GM18526 (cell line): ENCODE data around the gene NKD2.

Experiments used
- POLR2A ChIP-seq: IDR thresholded peaks from 3 replicates; pipeline ENCODE4 v1.6.1; 2011; ENCODE audit not compliant: insufficient read length; ENCODE audit errors: extremely low read depth

Gene NKD2

DNA sequence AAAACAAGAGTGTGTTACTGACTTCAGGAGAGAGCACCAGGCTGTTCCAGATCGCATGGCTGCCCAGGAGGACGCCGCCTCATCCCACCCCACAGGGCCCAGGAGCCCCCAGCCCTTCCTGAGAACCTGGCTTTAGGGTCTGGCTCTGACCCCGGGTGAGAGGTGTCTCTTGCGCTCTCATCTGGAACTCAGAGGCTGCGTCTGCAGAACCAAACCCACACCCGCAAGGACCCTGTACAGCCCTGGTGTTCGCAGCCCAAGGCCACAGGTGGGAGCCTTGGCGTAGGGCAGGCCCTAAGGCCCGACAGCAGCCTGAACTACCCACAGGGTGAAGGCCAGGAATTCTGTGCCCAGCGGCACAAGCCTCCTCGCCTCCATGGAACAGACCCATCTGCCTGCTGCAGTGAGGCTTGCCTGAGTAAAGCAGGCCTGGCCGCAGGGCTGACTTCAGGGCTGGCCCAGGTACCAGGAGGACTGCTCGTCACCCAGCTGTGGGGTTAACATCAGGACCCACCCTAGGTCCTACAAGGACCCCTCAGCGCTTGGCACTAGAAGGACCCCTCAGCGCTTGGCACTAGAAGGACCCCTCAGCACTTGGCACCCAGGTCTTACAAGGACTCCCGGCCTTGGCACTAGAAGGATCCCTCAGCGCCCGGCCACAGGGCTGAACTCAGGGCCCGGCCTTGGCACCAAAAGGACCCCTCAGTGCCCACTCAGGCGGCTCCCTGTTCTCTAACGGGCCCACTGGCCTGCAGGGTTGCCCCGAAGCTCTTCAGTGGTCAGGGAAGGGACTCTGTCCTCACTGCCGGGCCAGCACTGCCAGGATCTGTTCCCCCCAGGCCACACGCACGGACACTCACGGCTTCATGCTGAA lies 48.2 kb downstream of the NKD2 start:
- TF ChIP-seq POLR2A, result no peak

DNA sequence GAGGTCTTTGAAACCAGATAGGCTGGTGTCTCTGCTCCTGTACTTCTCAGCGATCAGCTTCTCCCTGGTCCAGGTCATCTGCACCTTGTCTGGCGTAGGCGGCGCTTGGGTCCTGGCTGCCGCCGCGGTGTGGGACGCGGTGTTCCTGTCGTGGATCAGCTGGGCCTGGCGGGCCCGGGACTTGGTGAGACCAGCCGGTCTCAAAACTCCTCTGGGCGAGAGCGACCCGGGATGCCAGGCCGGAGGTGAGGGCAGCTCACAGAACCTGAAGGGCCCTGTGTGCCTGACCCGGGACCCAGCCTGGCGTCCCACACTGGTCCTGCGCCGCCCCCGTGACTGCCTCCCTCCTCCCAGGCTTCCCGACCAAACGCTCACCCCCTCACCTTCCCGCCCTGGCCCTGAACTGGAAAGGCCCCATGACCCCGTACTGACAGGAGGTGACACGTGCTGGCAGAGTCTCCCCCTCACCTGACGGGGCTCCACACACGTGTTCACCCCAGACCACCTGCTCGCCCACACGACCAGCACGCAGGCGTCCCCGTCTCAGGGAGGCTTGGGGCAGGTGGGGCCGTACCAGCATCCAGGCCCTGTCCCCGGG lies 49.0 kb downstream of the NKD2 start:
- TF ChIP-seq POLR2A, result no peak

DNA sequence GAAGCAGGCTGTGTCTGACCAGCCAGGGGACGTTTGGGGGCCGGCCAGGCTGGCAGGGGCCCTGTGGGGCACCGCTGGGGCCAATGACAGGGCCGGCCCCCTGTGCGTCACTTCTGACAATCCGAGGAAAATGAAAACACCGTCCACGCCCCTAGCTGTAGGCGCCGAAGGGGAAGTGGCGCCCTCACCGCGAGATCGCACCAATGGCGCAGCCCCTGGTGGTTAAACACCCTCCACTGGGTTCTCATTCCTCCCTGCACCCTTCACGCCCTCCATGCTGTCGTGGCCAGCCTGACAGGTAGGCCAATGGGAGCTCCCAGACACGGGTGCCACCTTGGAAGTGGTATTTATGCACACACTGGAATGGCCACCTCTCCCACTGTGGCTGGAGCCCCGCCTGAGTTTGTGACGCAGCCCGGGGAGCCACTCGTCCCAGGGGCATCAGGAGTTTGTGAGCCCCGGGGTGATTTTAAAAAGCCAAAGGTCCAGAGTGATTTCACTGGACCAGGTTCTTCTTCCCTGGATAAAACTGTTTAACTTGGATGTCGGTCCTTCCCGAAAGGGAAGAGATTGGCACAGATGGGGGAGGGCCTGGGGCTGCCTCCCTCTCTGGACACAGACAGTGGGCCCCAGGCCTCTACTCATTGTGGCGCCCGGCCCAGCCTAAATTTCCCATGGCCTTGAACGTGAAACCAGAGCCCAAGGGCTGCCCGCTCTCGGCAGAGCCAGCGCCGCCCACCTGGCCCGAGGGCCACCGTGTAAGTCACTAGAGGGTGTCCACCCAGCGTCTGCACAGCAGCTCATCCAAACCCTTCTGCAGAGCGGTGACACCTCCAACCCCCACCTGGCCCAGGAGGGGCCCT lies 49.7 kb downstream of the NKD2 start:
- no peak for TF ChIP-seq POLR2A

DNA sequence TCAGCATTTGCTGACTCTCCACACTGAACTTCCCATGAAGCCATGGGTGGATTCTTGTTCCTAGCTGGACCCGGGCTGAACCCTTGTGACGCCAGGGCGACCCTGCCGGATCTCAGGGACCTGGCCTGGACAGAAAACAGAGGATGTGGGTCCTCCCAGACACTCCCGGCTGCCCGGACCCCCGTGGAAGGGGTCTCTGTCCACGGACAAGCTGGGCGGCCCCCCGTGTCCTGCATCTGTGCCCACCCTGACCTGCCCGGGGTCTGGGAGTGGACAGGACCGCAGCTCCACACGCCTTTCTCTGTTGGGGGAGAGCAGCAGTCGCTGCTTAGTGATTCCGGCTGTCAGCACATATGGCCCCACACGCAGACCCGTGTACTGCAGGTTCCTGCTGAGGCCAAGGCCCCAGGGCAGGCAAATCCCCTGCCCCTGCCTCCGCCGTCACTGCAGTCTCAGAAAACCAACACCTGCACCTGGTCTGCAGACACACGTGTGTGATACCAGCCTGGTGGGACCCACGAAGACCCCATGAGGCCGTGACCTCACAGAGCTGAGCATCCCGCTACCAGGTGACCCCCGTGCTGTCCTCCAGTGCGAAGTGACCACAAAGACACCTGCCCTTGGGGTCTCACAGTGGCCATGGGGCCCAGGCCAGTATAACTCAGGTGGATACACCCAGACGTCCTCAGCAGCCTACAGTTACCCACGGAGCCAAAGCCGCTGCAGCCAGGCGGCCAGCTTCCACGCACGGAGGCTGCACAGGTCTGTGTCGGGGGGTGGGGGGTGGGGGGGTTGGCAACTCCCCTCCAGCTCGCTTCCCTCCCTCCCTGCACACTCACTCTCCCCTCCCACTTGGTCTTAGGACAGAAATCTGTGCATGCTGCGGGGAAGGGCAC lies 50.6 kb downstream of the NKD2 start:
- no peak for TF ChIP-seq POLR2A

DNA sequence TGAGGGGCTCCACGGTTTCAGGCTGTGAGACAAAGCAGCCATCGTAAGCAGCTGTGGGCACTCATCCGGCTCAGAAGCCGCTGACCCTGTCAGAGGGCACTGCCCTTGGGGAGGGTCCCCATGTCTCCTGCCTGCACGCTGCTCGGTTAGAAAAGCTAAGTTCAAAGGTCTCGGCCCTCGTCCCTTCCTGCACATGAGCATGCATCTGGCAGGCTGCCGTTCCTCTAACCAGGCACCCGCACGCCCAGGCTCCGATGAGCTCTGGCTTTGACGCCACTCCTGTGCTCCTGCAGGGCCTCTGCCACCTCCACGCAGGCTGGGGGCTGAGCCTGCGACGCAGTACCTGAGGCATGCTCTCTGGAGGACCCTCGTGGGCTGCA lies 51.3 kb downstream of the NKD2 start:
- no peak for TF ChIP-seq POLR2A

DNA sequence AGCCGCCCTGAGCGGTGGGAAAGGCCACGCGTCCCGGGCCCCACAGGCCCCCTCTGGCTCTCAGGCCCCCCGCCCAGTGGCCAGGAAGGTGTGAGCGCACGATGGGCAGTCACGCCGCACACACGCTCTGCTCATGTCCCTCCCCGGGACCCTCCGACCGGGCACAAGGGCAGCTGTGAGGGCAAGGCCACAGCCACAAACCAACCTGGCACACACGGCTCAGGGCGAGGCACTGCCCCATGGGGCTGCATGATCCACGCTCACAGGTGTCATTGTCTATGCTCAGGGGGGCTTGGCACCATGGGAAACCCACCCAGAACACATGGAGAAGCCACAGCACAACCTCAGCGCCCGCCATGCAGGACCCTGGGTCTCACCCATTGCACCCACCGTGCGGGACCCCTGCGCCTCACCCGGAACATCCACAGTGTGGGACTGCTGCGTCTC lies 52.0 kb downstream of the NKD2 start:
- TF ChIP-seq POLR2A, result no peak

DNA sequence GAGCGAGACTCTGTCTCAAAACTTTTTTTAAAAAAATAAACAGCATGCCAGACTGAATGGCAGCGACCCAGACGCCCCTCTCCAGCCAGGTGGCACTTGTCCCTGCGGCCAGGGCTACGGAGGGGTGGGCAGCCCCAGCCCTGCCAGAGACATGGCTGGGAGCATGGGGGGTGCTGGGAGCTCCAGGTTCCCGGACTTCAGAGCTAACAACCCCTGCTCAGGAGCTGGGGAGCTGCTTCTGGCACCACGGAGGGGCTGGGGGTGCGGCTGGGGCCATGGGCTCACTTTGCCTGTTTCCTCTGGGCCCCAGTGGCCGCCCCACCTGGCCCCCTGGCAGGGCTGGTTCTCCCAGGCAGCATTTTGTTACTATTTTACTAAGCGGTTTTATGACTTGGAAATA lies 53.3 kb downstream of the NKD2 start:
- TF ChIP-seq POLR2A, result no peak

DNA sequence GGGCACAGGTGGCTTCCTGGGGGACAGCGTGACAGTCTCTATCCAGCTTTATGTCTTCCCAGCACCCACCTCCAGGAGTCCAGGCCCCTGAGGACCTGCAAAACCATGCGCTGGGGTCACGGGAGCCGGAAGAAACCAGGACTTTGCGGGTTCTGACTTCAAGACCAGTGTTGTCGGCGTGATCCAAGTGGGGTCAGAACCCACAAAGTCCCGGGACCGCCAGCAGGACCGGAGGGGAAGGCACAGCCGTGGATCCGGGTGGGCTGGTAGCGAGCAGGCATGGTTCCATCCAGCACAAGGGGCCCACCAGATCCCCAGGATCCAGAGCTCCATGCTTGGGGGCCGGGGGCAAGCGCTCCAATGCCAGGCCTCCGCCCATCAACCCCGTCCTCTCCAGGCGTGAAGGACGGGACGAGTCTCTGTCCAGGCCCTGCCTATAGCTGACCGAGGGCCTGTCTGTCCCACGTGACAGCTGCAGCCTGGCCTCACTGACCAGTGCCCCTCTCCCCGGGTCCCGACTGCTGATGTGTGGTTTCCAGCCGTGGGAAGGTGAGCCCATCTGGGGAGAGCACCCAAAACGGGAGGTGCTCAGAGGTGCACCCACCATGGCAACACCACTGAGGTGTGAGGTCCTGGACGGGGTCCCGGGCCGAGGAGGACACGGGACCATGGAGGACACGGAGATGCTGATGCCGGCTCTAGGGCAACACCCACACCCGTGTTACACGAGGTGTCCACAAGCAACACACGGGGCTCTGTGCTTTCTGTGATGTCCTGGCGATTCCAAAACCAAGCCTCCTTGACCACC lies 54.4 kb downstream of the NKD2 start:
- no peak for TF ChIP-seq POLR2A

DNA sequence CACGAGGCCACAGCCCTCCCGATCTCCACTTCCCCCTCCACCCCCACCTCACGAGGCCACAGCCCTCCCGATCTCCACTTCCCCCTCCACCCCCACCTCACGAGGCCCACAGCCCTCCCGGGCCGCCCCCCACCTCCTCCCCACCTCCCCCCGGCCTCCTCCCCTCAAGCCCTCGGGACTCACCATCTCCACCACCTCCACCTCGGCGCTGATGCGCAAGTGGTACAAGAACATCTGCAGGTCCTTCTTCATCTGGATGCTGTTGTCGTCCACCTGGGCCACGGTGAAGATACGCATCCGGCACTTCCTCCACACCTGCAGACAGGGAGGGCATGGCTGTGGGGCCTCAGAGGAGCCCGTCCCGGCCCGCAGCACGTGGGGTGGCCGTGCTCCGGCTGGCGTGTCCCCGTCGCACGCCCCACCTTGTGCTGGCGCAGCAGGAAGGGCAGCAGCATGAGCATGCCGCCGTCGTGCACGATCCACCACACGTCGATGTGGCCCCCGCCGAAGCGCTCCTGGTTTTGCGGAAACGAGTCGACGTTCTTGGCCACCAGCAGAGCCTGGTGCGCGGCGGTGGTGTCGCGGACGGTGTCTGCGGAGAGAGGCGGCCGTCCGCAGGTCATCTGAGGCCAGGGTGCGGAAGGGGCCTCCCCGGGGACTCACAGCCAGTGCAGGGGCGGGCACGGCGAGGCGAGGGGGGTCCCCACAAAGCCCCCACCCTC lies 55.2 kb downstream of the NKD2 start:
- no peak for TF ChIP-seq POLR2A

DNA sequence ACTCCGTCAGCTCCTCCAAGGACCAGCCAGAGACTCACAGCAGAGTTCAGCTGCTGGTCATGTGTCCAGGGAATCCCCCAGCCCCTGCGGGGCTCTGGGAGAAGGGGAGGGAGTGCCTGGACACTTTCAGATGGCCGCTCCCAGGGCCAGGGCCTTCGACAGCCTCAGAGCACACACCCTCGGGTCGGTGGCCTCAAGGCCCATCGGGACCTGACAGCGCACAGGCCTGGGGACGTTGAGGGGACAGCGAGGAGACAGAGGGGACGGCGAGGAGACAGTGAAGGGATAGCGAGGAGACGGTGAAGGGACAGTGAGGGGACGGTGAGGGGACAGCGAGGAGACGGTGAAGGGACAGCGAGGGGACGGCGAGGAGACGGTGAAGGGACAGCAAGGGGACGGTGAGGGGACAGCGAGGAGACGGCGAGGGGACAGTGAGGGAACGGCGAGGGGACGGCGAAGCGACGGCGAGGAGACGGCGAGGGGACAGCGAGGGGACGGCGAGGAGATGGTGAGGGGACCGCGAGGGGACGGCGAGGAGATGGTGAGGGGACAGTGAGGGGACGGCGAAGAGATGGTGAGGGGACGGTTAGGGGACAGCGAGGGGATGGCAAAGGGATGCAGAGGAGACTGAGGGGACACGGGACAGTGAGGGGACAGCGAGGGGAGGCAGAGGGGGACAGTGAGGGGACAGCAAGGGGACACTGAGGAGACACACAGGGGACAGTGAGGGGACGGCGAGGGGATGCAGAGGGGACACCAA lies 56.0 kb downstream of the NKD2 start:
- no peak for TF ChIP-seq POLR2A

DNA sequence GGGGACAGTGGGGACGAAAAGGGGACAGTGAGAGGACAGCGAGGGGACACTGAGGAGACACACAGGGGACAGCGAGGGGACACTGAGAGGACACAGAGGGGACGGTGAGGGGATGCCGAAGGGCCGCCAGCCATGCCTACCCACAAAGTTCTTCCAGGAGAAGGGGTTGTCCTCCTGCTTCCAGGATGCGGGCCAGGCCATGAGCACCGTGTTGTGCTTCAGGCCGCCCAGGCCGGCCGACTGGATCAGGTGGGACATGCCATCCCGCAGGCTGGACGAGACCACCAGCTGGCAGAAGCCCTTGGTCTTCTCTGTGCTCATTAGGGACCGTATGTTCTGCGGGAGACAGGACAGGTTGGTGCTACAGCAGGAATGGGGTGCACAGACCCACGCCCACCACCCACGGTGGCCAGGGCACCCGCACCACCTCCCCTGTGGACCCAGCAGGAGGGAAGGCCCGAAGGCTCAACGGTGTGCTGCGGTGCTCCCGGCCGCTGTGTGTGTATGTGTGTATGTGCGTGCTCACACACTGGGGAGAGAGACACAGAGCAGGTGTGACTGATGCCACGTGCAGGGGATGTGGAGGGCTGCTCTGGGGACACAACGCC lies 56.6 kb downstream of the NKD2 start:
- TF ChIP-seq POLR2A, result no peak
